Erythroblast (primary cell): ENCODE data around the gene EHD1.

Experiments
- DNase-seq, 2 experiments: peaks; one replicate each; lab custom pipeline; 2025; lab: John Stamatoyannopoulos, UW
- GATA1 ChIP-seq: IDR thresholded peaks from 2 replicates; pipeline ENCODE4 v1.6.1; 2011; ENCODE audit warnings: low read depth, mild to moderate bottlenecking, control low read depth, low read length, moderate library complexity
- POLR2A ChIP-seq: IDR thresholded peaks from 2 replicates; pipeline ENCODE4 v1.6.1; 2011; ENCODE audit warnings: mild to moderate bottlenecking, low read length

EHD1 gene

GRCh38 chr11:64805481-64805880 is 72.9 kb downstream of the EHD1 start:
- no peak for DNase-seq
- no peak for TF ChIP-seq POLR2A
- no peak for TF ChIP-seq GATA1

GRCh38 chr11:64804346-64805210 is 73.8 kb downstream of the EHD1 start:
- TF ChIP-seq POLR2A (no peak), GATA1 (no peak)
- DNase-seq: peak; percentile 27 to 31

DNA sequence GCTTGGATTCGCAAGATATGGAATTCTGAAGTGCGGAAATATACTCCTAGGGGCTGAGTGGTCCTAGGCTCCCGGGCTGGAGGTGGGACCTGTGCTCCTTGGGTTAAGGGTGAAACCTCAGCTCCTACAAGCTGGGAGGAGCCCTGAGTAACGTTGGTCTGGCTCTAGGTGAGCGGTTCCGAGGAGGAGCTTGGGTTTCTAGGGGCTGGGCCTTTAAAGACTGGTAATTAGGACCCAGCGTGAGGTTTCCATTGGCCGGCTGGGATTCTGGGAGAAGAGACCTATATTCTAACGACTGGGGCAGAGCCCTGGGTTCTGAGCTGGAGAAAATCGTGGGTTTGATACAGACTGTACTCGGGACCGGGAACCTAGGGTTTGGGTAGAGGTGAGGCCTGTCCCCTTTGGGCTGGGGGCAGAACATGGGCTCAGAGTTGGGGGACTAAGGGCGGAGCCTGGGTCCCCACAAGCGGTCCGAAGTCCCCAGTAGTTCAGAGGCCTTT is 74.5 kb downstream of the EHD1 start:
- DNase-seq: no peak
- TF ChIP-seq POLR2A (no peak), GATA1 (no peak)

GRCh38 chr11:64803158-64803845 is 75.1 kb downstream of the EHD1 start, which contains the start of gene MAP4K2:
MAP4K2 (minus strand) TSS chr11:64803214; CDS start chr11:64803149, 65 bp downstream.
- TF ChIP-seq POLR2A: peak; percentile 49
- no peak for TF ChIP-seq GATA1
- DNase-seq: peak; percentile 87 to 95

DNA sequence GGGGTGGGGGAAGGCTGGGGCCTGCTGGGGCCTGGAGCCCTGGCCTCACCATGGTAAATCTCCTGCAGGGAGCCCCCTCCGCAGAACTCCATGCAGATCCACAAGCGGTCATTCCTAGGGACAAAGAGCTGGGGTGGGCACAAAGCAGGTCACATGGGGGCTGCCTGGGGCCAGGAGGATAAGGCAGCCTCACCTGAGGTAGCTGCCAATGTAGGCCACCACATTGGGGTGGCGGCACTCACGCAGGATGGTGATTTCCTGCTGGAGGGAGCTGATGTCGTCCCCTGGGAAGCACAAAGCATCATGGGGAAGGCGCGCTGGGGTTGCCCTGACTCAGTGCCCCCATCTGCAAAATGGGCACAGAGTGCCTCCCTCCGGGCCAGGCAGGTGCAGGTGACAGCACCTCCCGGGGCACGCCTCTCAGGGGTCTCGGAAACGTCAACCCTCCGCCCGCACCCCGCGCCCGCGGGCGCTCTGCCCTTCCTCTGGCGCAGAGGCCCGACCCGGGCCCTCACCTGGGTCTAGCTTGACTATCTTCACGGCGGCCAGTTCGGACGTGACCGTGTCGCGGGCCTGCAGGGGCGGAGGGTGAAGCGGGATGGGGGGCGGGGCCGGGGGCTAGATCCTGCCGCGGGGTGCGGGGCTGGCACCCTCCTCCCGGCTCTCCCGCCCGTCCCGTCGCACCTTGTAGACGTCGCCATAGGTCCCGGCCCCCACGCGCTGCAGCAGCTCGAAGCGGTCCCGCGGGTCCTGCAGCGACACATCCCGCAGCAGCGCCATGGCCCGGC is 75.9 kb downstream of the EHD1 start:
- no peak for TF ChIP-seq GATA1
- no peak for TF ChIP-seq POLR2A
- peak in 1 of 2 experiments; percentile 43 for DNase-seq
